Measurements from ENCODE around the gene TARS2.

The TARS2 gene

GRCh38 chr1:150507912-150508864, 21.0 kb downstream of the TARS2 start, which contains the start of gene ECM1:
ECM1 (plus strand) TSS chr1:150508109; CDS start chr1:150508210, 101 bp downstream.
- peak in 2 of 56 donors; percentile 1 to 2 for DNase-seq

- DNase-seq, result no peak
These were observed 21.8 kb downstream of the TARS2 start for GRCh38 chr1:150508982-150509381.

- no peak for DNase-seq
These were observed 24.3 kb downstream of the TARS2 start for GRCh38 chr1:150511551-150511950.

GRCh38 chr1:150511985-150512660, 24.9 kb downstream of the TARS2 start:
- no peak for DNase-seq

GRCh38 chr1:150512846-150513245, 25.6 kb downstream of the TARS2 start:
- DNase-seq, result no peak

GRCh38 chr1:150513351-150513791, 26.2 kb downstream of the TARS2 start:
- no peak for DNase-seq

- DNase-seq, result no peak
These were observed 27.0 kb downstream of the TARS2 start for GRCh38 chr1:150514260-150514659.

GRCh38 chr1:150514913-150515327, 27.7 kb downstream of the TARS2 start:
- DNase-seq, result peak in 1 of 56 donors; percentile 47

GRCh38 chr1:150515328-150516049, 28.3 kb downstream of the TARS2 start, which contains the start of gene FALEC:
FALEC (plus strand) TSS chr1:150515752.
- DNase-seq, result peak; percentile 76 to 98 (median 93)

- peak in 9 of 56 donors; percentile 6 to 39 (median 17) for DNase-seq
These were observed 28.9 kb downstream of the TARS2 start for GRCh38 chr1:150516050-150516591.

- DNase-seq, result no peak
These were observed 29.4 kb downstream of the TARS2 start for GRCh38 chr1:150516616-150517015.

- DNase-seq, result no peak
These were observed 34.2 kb downstream of the TARS2 start for GRCh38 chr1:150521196-150521968.

- DNase-seq, result no peak
These were observed 38.1 kb downstream of the TARS2 start for GRCh38 chr1:150525348-150525747.

- DNase-seq, result no peak
These were observed 41.0 kb downstream of the TARS2 start for GRCh38 chr1:150528196-150528595.

GRCh38 chr1:150529017-150529416, 41.8 kb downstream of the TARS2 start:
- DNase-seq, result no peak

- no peak for DNase-seq
These were observed 43.4 kb downstream of the TARS2 start for GRCh38 chr1:150530491-150531159.

GRCh38 chr1:150532860-150533259, 45.6 kb downstream of the TARS2 start:
- DNase-seq, result peak in 1 of 56 donors; percentile 24

- DNase-seq, result no peak
These were observed 46.8 kb downstream of the TARS2 start for GRCh38 chr1:150534002-150534401.

- DNase-seq, result no peak
These were observed 48.5 kb downstream of the TARS2 start for GRCh38 chr1:150535511-150536287.
